K562 (cell line): ENCODE results near the gene DHX38.

Source experiments
- BMI1 ChIP-seq: fragments of 150-350 bp; IDR thresholded peaks from 2 replicates; pipeline ENCODE4 v1.6.1; 2014; ENCODE audit warnings: low read length
- BRCA1 ChIP-seq, 2 experiments: fragments of 450-650 bp in 1 of 2; sonication (generic) in 1 of 2; formaldehyde crosslinking in 1 of 2; IDR thresholded peaks; 2 replicates each; pipeline versions ENCODE4 v1.5.0 to v1.6.1; 2017 to 2020; ENCODE audit warnings: mild to moderate bottlenecking in 1 of 2, missing genetic modification reagents in 1 of 2
- CHD4 ChIP-seq: fragments of 200-600 bp; sonication (generic); IDR thresholded peaks from 3 replicates; pipeline ENCODE4 v1.6.1; 2012; ENCODE audit warnings: low read depth, mild to moderate bottlenecking, mixed read lengths, low read length, inconsistent platforms; ENCODE audit not compliant: insufficient read depth, insufficient replicate concordance, poor library complexity, severe bottlenecking
- EP300 ChIP-seq: IDR thresholded peaks from 2 replicates; pipeline ENCODE4 v1.6.1; 2012; ENCODE audit warnings: low read length, improper control_type of control experiment
- GATA2 ChIP-seq: sonication (generic); formaldehyde crosslinking; IDR thresholded peaks from 2 replicates; pipeline ENCODE4 v1.4.0; 2020; ENCODE audit warnings: mild to moderate bottlenecking, missing genetic modification reagents
- POU5F1 ChIP-seq: fragments of 150-350 bp; IDR thresholded peaks from 2 replicates; pipeline ENCODE4 v1.6.1; 2014; ENCODE audit warnings: borderline replicate concordance, low read length, low read depth, mild to moderate bottlenecking; ENCODE audit not compliant: partially characterized antibody
- SIN3B ChIP-seq: fragments of 450-650 bp; IDR thresholded peaks from 2 replicates; pipeline ENCODE4 v1.6.1; 2017; ENCODE audit warnings: low read depth, mild to moderate bottlenecking, moderate library complexity
- SNRNP70 ChIP-seq: fragments of 200-400 bp; formaldehyde crosslinking; optimal IDR thresholded peaks from 2 replicates; pipeline ENCODE3; 2017; ENCODE audit warnings: low read depth, low read length
- THRB ChIP-seq: fragments of 450-650 bp; formaldehyde crosslinking; conservative IDR thresholded peaks from 2 replicates; pipeline ENCODE4 v1.4.0; 2022; ENCODE audit warnings: mild to moderate bottlenecking, missing genetic modification characterization
- ZBTB11 ChIP-seq, 3 experiments: fragments of 200-800 bp in 1 of 3; fragments of 250-450 bp in 1 of 3; fragments of 450-650 bp in 1 of 3; sonication (Bioruptor Pico) in 1 of 3; sonication (Bioruptor generic) in 1 of 3; formaldehyde crosslinking in 1 of 3; IDR thresholded peaks; 2 replicates each; pipeline versions ENCODE4 v1.6.1 to v1.8.0; 2016 to 2022; ENCODE audit warnings: mild to moderate bottlenecking in 2 of 3, missing genetic modification characterization in 2 of 3, missing compliant biosample characterization in 1 of 3, moderate library complexity in 1 of 3
- ZNF232 ChIP-seq: sonication (generic); formaldehyde crosslinking; IDR thresholded peaks from 2 replicates; pipeline ENCODE4 v1.8.0; 2022; ENCODE audit warnings: mild to moderate bottlenecking, missing genetic modification reagents
- ZNF740 ChIP-seq, 3 experiments: fragments of 200-800 bp in 1 of 3; sonication (Bioruptor generic) in 1 of 3; sonication (generic) in 1 of 3; formaldehyde crosslinking in 1 of 3; IDR thresholded peaks; 2 replicates each; pipeline versions ENCODE4 v1.6.1 to v1.8.0; 2016 to 2022; ENCODE audit warnings: mild to moderate bottlenecking in 2 of 3, missing compliant biosample characterization in 2 of 3, missing genetic modification characterization in 2 of 3, missing genetic modification reagents in 1 of 3

- no peak for TF ChIP-seq ZNF232 (CRISPR knock-in tag)
- TF ChIP-seq SIN3B: no peak
- no peak for TF ChIP-seq CHD4
- no peak for TF ChIP-seq ZNF740 (CRISPR knock-in tag; IDR thresholded peaks at IDR 0.05)
- TF ChIP-seq ZNF740 (tag; IDR thresholded peaks at IDR 0.05): no peak
- TF ChIP-seq SNRNP70: no peak
- no peak for TF ChIP-seq EP300
- TF ChIP-seq POU5F1: no peak
- no peak for TF ChIP-seq BMI1
- no peak for TF ChIP-seq GATA2
- no peak for TF ChIP-seq THRB (CRISPR knock-in tag)
- TF ChIP-seq BRCA1 (IDR thresholded peaks at IDR 0.05): no peak
- no peak for TF ChIP-seq BRCA1 (CRISPR knock-in tag; IDR thresholded peaks at IDR 0.05)
- no peak for TF ChIP-seq ZBTB11 (CRISPR knock-in tag; IDR thresholded peaks at IDR 0.05)
These were observed 20.0 kb upstream of the DHX38 start for GRCh38 chr16:72073560-72074230.
